Pancreas (tissue), 10 donors: ENCODE results near the gene FLT1. TPM values are rescaled to one million over a fixed set of nuclear protein-coding genes. Genes with fewer than 3 reads are reported as not detected.

Source experiments
- ATAC-seq, 4 donors: fragments of 200-7000 bp; cut with Tn5 transposase; one replicate each; pipeline versions ENCODE4 v1.8.0 to v1.9.1; 2020; ENCODE audit warnings: mild to moderate bottlenecking in 4 of 4, moderate library complexity in 4 of 4
- DNase-seq, 6 donors: peaks; one replicate each; pipeline ENCODE4 v3.0.0-alpha.2; 2020
- FAIRE-seq: peaks from 2 replicates; lab custom pipeline; 2012; peaks lifted over from hg19 to GRCh38; lab: Jason Lieb, UNC
- H3K27ac ChIP-seq, 4 donors: fragments of 200-600 bp; sonication (generic); 1 replicate in 3 of 4; 2 replicates in 1 of 4; pipeline versions ENCODE4 v1.5.0 to v1.8.0; 2020
- H3K27me3 ChIP-seq, 4 donors: fragments of 200-600 bp; one replicate each; pipeline ENCODE4 v1.8.0; 2021
- H3K36me3 ChIP-seq, 3 donors: fragments of 200-600 bp; sonication (generic) in 1 of 3; one replicate each; pipeline versions ENCODE4 v1.5.0 to v1.8.0; 2020 to 2021
- H3K4me1 ChIP-seq, 3 donors: fragments of 200-600 bp; one replicate each; pipeline ENCODE4 v1.8.0; 2021
- H3K4me3 ChIP-seq, 4 donors: fragments of 200-600 bp; sonication (generic) in 2 of 4; one replicate each; pipeline versions ENCODE4 v1.5.0 to v1.8.0; 2020 to 2021
- H3K9me3 ChIP-seq, 4 donors: fragments of 200-600 bp; one replicate each; pipeline ENCODE4 v1.8.0; 2021
- CTCF ChIP-seq, 4 donors: fragments of 200-600 bp; sonication (generic) in 3 of 4; IDR thresholded peaks; one replicate each; pipeline versions ENCODE4 v1.5.0 to v1.8.0; 2021; ENCODE audit warnings: antibody characterized with exemption in 4 of 4
- WGBS, 2 donors: extraction: QIAGEN DNeasy Blood & Tissue Kit; methylation state at CpG; one replicate each; pipeline ENCODE4 v1.1.7; 2013; 5-methylcytosine and 5-hydroxymethylcytosine counted together
- intact Hi-C, 3 donors: fragments of 100-400 bp; cut with DNase I; formaldehyde crosslinking; loops; one replicate each; pipeline versions ENCODE4 v1.11.1 to v1.14.2; 2022
- polyA plus RNA-seq, 2 donors: library from polyadenylated mRNA; stranded (reverse); fragments of 200-250 nt; gene quantifications; one replicate each; pipeline ENCODE4 v1.2.3, GENCODE V29; 2013
- total RNA-seq, 6 donors: library from RNA; stranded (reverse); fragmentation: NEBNext Ultra II Directional in 4 of 6; extraction: Animal tissue kit (Norgen Biotek cat#: 25700) in 4 of 6; gene quantifications; one replicate each; pipeline versions ENCODE4 v1.2.1 to v1.2.4, GENCODE V29; 2021 to 2023
- donor health status: healthy with polysubstance abuse.
- donor health status: DM: no; HTN: no; CAD: no; lungs with moderate emphysema.
- donor health status: DM: no; HTN: no; CAD: no.
- donor health status: control.
- donor health status: control.
- donor health status: Bipolar disorder and iron deficiency.
- donor health status: DM: yes; HTN: yes; CAD: no.
- donor health status: DM: no; HTN: no; CAD: no.
- donor health status: DM: no; HTN: no; CAD: no.
- donor health status: DM: yes; HTN: yes; CAD: no.

FLT1 gene
- total and polyA plus RNA-seq, 8 donors: 1.1 to 12.7 (median 8.1) TPM

GRCh38 chr13:28470296-28470695 is 24.6 kb downstream of the FLT1 start:
- H3K4me3 ChIP-seq: no peak overlapping the region
- H3K27ac ChIP-seq: no peak overlapping the region
- no peak for ATAC-seq
- WGBS, 2 donors: 73 to 81% methylated on average over 4 of the region's 4 CpGs
- FAIRE-seq: no peak
- peaks cover 0 to 3% (median 0%) of the 10 kb centered on the region in 4 donors for H3K27me3 ChIP-seq
- H3K36me3 ChIP-seq: no peaks in the 10 kb centered on the region
- no peaks in the 10 kb centered on the region for H3K9me3 ChIP-seq
- no peaks in the 10 kb centered on the region for H3K4me1 ChIP-seq
- no peak for TF ChIP-seq CTCF (IDR thresholded peaks at IDR 0.05)
- intact Hi-C loops: no loop called here
- no peak for DNase-seq

GRCh38 chr13:28469316-28469715 is 25.6 kb downstream of the FLT1 start:
- ATAC-seq (no peak), DNase-seq (no peak), FAIRE-seq (no peak)
- Histone ChIP-seq H3K27me3 (peaks cover 0 to 3% (median 0%) of the 10 kb centered on the region in 4 donors), H3K4me1 (no peaks in the 10 kb centered on the region), H3K9me3 (no peaks in the 10 kb centered on the region), H3K4me3 (no peak overlapping the region), H3K36me3 (no peaks in the 10 kb centered on the region), H3K27ac (no peak overlapping the region)
- no peak for TF ChIP-seq CTCF (IDR thresholded peaks at IDR 0.05)
- 36 to 48% methylated on average over 6 of the region's 6 CpGs for WGBS, 2 donors
- intact Hi-C loops: no loop called here

GRCh38 chr13:28468023-28468915 is 26.7 kb downstream of the FLT1 start:
- Histone ChIP-seq H3K9me3 (no peaks in the 10 kb centered on the region), H3K4me3 (no peak overlapping the region), H3K27ac (no peak overlapping the region), H3K36me3 (no peaks in the 10 kb centered on the region), H3K4me1 (no peaks in the 10 kb centered on the region), H3K27me3 (peaks cover 0 to 3% (median 0%) of the 10 kb centered on the region in 4 donors)
- 74% methylated on average over 7 of the region's 7 CpGs for WGBS, 2 donors
- no peak for TF ChIP-seq CTCF (IDR thresholded peaks at IDR 0.05)
- FAIRE-seq: no peak
- peak in 2 of 4 donors; percentile 48 to 74 for ATAC-seq
- intact Hi-C loops: no loop called here
- no peak for DNase-seq

- Histone ChIP-seq H3K4me1 (no peaks in the 10 kb centered on the region), H3K36me3 (no peaks in the 10 kb centered on the region), H3K27ac (no peak overlapping the region), H3K9me3 (no peaks in the 10 kb centered on the region), H3K27me3 (peaks cover 0 to 3% (median 0%) of the 10 kb centered on the region in 4 donors), H3K4me3 (no peak overlapping the region)
- FAIRE-seq (no peak), DNase-seq (no peak), ATAC-seq (peak in 1 of 4 donors; percentile 54)
- WGBS, 2 donors: 86 to 91% methylated on average over 3 of the region's 3 CpGs
- TF ChIP-seq CTCF (IDR thresholded peaks at IDR 0.05): no peak
- intact Hi-C loops: no loop called here
Observed at GRCh38 chr13:28467034-28467433, 27.9 kb downstream of the FLT1 start.

- Histone ChIP-seq H3K4me3 (no peak overlapping the region), H3K27me3 (peaks cover 0 to 3% (median 0%) of the 10 kb centered on the region in 4 donors), H3K27ac (no peak overlapping the region), H3K9me3 (no peaks in the 10 kb centered on the region), H3K36me3 (no peaks in the 10 kb centered on the region), H3K4me1 (no peaks in the 10 kb centered on the region)
- ATAC-seq: no peak
- intact Hi-C loops: no loop called here
- 80 to 89% methylated on average over 3 of the region's 3 CpGs for WGBS, 2 donors
- no peak for DNase-seq
- no peak for TF ChIP-seq CTCF (IDR thresholded peaks at IDR 0.05)
- peak; percentile 13 for FAIRE-seq
Observed at GRCh38 chr13:28466151-28466550, 28.8 kb downstream of the FLT1 start.
